Mesendoderm (in vitro differentiated cells): ENCODE results near the gene OR5J2. TPM values are rescaled to one million over a fixed set of nuclear protein-coding genes. Genes with fewer than 3 reads are reported as not detected.
"Not testable (repeated sequence)": the region's sequence is repeated elsewhere in the genome, so short reads cannot be mapped to it uniquely, and the experiment has no call there.

Source experiments
- DNase-seq: peaks from one replicate; pipeline ENCODE4 v3.0.0; 2013
- H2AK5ac ChIP-seq: 2 replicates; pipeline ENCODE4 v1.6.1; 2013; ENCODE audit warnings: low read length, inconsistent platforms
- H2BK120ac ChIP-seq: 2 replicates; pipeline ENCODE4 v1.6.1; 2013; ENCODE audit warnings: low read depth, mild to moderate bottlenecking, low read length, moderate library complexity, mixed read lengths
- H2BK15ac ChIP-seq: replicated peaks from 2 replicates; pipeline ENCODE4 v1.6.1; 2013; ENCODE audit warnings: low read depth, mild to moderate bottlenecking, moderate library complexity
- H2BK5ac ChIP-seq: 2 replicates; pipeline ENCODE4 v1.6.1; 2013; ENCODE audit warnings: low read length, inconsistent platforms
- H3K18ac ChIP-seq: 2 replicates; pipeline ENCODE4 v1.6.1; 2013; ENCODE audit warnings: mild to moderate bottlenecking, low read length, mixed read lengths
- H3K23ac ChIP-seq: one replicate; pipeline ENCODE4 v1.6.1; 2013; ENCODE audit warnings: low read length
- H3K27ac ChIP-seq: 2 replicates; pipeline ENCODE4 v1.5.1; 2013; ENCODE audit warnings: low read depth, mild to moderate bottlenecking, inconsistent platforms, low read length, moderate library complexity
- H3K27me3 ChIP-seq: 2 replicates; pipeline ENCODE4 v1.6.1; 2013; ENCODE audit warnings: low read length, control low read depth, mild to moderate bottlenecking, inconsistent platforms; ENCODE audit not compliant: insufficient read depth, poor library complexity
- H3K36me3 ChIP-seq: 2 replicates; pipeline ENCODE4 v1.6.1; 2013; ENCODE audit warnings: low read length, inconsistent platforms; ENCODE audit not compliant: control insufficient read depth, insufficient read depth
- H3K4ac ChIP-seq: one replicate; pipeline ENCODE4 v1.6.1; 2013; ENCODE audit warnings: low read depth, mild to moderate bottlenecking, low read length, moderate library complexity
- H3K4me1 ChIP-seq: 2 replicates; pipeline ENCODE4 v1.6.1; 2013; ENCODE audit warnings: low read depth, low read length, inconsistent platforms; ENCODE audit not compliant: control insufficient read depth
- H3K4me2 ChIP-seq: 2 replicates; pipeline ENCODE4 v1.6.1; 2013; ENCODE audit warnings: low read length
- H3K4me3 ChIP-seq: 2 replicates; pipeline ENCODE4 v1.5.1; 2013; ENCODE audit warnings: mild to moderate bottlenecking, low read length
- H3K56ac ChIP-seq: one replicate; pipeline ENCODE4 v1.6.1; 2013; ENCODE audit warnings: low read length
- H3K79me1 ChIP-seq: 2 replicates; pipeline ENCODE4 v1.6.1; 2013; ENCODE audit warnings: low read length, inconsistent platforms
- H3K79me2 ChIP-seq: 2 replicates; pipeline ENCODE4 v1.6.1; 2013; ENCODE audit warnings: mild to moderate bottlenecking, low read length; ENCODE audit not compliant: control insufficient read depth, insufficient read depth
- H3K9ac ChIP-seq: 2 replicates; pipeline ENCODE4 v1.6.1; 2013; ENCODE audit warnings: low read length, inconsistent platforms
- H4K5ac ChIP-seq: one replicate; pipeline ENCODE4 v1.6.1; 2013; ENCODE audit warnings: low read length
- H4K8ac ChIP-seq: one replicate; pipeline ENCODE4 v1.6.1; 2013; ENCODE audit warnings: low read depth, mild to moderate bottlenecking, control low read depth, low read length, moderate library complexity
- WGBS: extraction: QIAGEN DNeasy Blood & Tissue Kit; methylation state at CpG from one replicate; pipeline ENCODE4 v1.1.7; 2013; ENCODE audit warnings: low lambda C conversion rate, missing lambda C conversion rate; ENCODE audit not compliant: insufficient coverage; ENCODE audit errors: extremely low coverage; 5-methylcytosine and 5-hydroxymethylcytosine counted together
- polyA plus RNA-seq, 2 experiments: library from polyadenylated mRNA; stranded (reverse); fragments of 200-250 nt; gene quantifications; one replicate each; pipeline ENCODE4 v1.2.3, GENCODE V29; 2013

OR5J2 gene
- polyA plus RNA-seq (2013, experiment 1 of 2) = not detected
- polyA plus RNA-seq (2013, experiment 2 of 2) = not detected

GRCh38 chr11:56176318-56176717 is at the start of gene OR5J2:
Gene OR5J2 (plus strand): TSS chr11:56176618. CDS start chr11:56176618, 0 bp downstream.
- Histone ChIP-seq H3K18ac (no peak within 1 kb of the TSS), H3K56ac (no peak within 1 kb of the TSS), H3K36me3 (no peaks in the 10 kb centered on the region), H4K8ac (no peak within 1 kb of the TSS), H2BK15ac (no peak within 1 kb of the TSS), H3K79me1 (no peaks in the 10 kb centered on the region), H2BK5ac (no peak within 1 kb of the TSS), H3K27ac (no peak within 1 kb of the TSS), H3K4me2 (no peak within 1 kb of the TSS), H3K4me3 (no peak within 1 kb of the TSS), H3K4ac (no peak within 1 kb of the TSS), H3K79me2 (no peaks in the 10 kb centered on the region), H3K27me3 (no peaks in the 10 kb centered on the region), H3K23ac (no peak within 1 kb of the TSS), H2BK120ac (no peak within 1 kb of the TSS), H3K9ac (no peak within 1 kb of the TSS), H3K4me1 (no peaks in the 10 kb centered on the region), H2AK5ac (no peak within 1 kb of the TSS), H4K5ac (no peak within 1 kb of the TSS)
- no CpG with 5 or more reads among the region's 1 CpG for WGBS
- no peak for DNase-seq

- Histone ChIP-seq H4K5ac (no peak within 1 kb of the TSS), H3K4me3 (no peak within 1 kb of the TSS), H3K56ac (no peak within 1 kb of the TSS), H3K9ac (no peak within 1 kb of the TSS), H3K79me1 (no peaks in the 10 kb centered on the region), H2BK15ac (no peak within 1 kb of the TSS), H4K8ac (no peak within 1 kb of the TSS), H3K4me1 (no peaks in the 10 kb centered on the region), H3K27me3 (no peaks in the 10 kb centered on the region), H3K18ac (no peak within 1 kb of the TSS), H2BK5ac (no peak within 1 kb of the TSS), H3K36me3 (no peaks in the 10 kb centered on the region), H3K27ac (no peak within 1 kb of the TSS), H3K23ac (no peak within 1 kb of the TSS), H3K79me2 (no peaks in the 10 kb centered on the region), H3K4me2 (no peak within 1 kb of the TSS), H2BK120ac (no peak within 1 kb of the TSS), H2AK5ac (no peak within 1 kb of the TSS), H3K4ac (no peak within 1 kb of the TSS)
- no peak for DNase-seq
Observed at GRCh38 chr11:56140151-56140661, 36.2 kb upstream of the OR5J2 start, which contains the start of gene OR8J3. Gene OR8J3 (minus strand): TSS chr11:56140201. CDS start chr11:56137718, 2,483 bp downstream.

GRCh38 chr11:56143681-56144080 is 32.7 kb upstream of the OR5J2 start:
- H3K4me3 ChIP-seq, H2BK120ac ChIP-seq, H3K36me3 ChIP-seq, H3K4ac ChIP-seq, H2BK5ac ChIP-seq, H3K79me2 ChIP-seq, H3K79me1 ChIP-seq, H3K23ac ChIP-seq, DNase-seq, H2BK15ac ChIP-seq, H2AK5ac ChIP-seq, H3K9ac ChIP-seq, H3K56ac ChIP-seq, H4K8ac ChIP-seq, H4K5ac ChIP-seq, H3K18ac ChIP-seq, H3K27ac ChIP-seq, H3K27me3 ChIP-seq, H3K4me2 ChIP-seq, H3K4me1 ChIP-seq: not testable (repeated sequence)
- no CpG with 5 or more reads among the region's 30 CpGs for WGBS

GRCh38 chr11:56151376-56151775 is 25.0 kb upstream of the OR5J2 start:
- no CpG with 5 or more reads among the region's 1 CpG for WGBS
- Histone ChIP-seq H3K27ac (no peak overlapping the region), H2BK5ac (no peak overlapping the region), H3K18ac (no peak overlapping the region), H3K4me2 (no peak overlapping the region), H4K5ac (no peak overlapping the region), H3K36me3 (no peaks in the 10 kb centered on the region), H3K4ac (no peak overlapping the region), H2BK15ac (no peak overlapping the region), H3K79me2 (no peaks in the 10 kb centered on the region), H3K56ac (no peak overlapping the region), H3K23ac (no peak overlapping the region), H4K8ac (no peak overlapping the region), H3K9ac (no peak overlapping the region), H2AK5ac (no peak overlapping the region), H3K4me3 (no peak overlapping the region), H3K4me1 (no peaks in the 10 kb centered on the region), H2BK120ac (no peak overlapping the region), H3K27me3 (no peaks in the 10 kb centered on the region), H3K79me1 (no peaks in the 10 kb centered on the region)
- DNase-seq = peak; percentile 2

- H4K5ac ChIP-seq = no peak overlapping the region
- H2BK15ac ChIP-seq = no peak overlapping the region
- H3K79me1 ChIP-seq = no peaks in the 10 kb centered on the region
- H3K18ac ChIP-seq = no peak overlapping the region
- H3K27ac ChIP-seq = no peak overlapping the region
- no peaks in the 10 kb centered on the region for H3K36me3 ChIP-seq
- DNase-seq = no peak
- H3K79me2 ChIP-seq = no peaks in the 10 kb centered on the region
- no peak overlapping the region for H4K8ac ChIP-seq
- H2BK5ac ChIP-seq = no peak overlapping the region
- H3K27me3 ChIP-seq = no peaks in the 10 kb centered on the region
- H3K56ac ChIP-seq = no peak overlapping the region
- H3K9ac ChIP-seq = no peak overlapping the region
- WGBS = no CpG with 5 or more reads among the region's 15 CpGs
- H3K4me2 ChIP-seq = no peak overlapping the region
- H2BK120ac ChIP-seq = no peak overlapping the region
- H3K4me1 ChIP-seq = no peaks in the 10 kb centered on the region
- H2AK5ac ChIP-seq = no peak overlapping the region
- no peak overlapping the region for H3K4me3 ChIP-seq
- no peak overlapping the region for H3K23ac ChIP-seq
- no peak overlapping the region for H3K4ac ChIP-seq
Observed at GRCh38 chr11:56152333-56152732, 24.1 kb upstream of the OR5J2 start.

GRCh38 chr11:56160217-56160616 is 16.2 kb upstream of the OR5J2 start, which contains the start of gene OR8K5:
Gene OR8K5 (minus strand): TSS chr11:56160317. CDS start chr11:56160317, 0 bp downstream.
- Histone ChIP-seq H3K36me3 (no peaks in the 10 kb centered on the region), H2BK5ac (no peak within 1 kb of the TSS), H3K4me1 (no peaks in the 10 kb centered on the region), H3K27me3 (no peaks in the 10 kb centered on the region), H3K9ac (no peak within 1 kb of the TSS), H3K23ac (no peak within 1 kb of the TSS), H3K56ac (no peak within 1 kb of the TSS), H3K79me1 (no peaks in the 10 kb centered on the region), H2AK5ac (no peak within 1 kb of the TSS), H3K79me2 (no peaks in the 10 kb centered on the region), H4K5ac (no peak within 1 kb of the TSS), H3K18ac (no peak within 1 kb of the TSS), H3K27ac (no peak within 1 kb of the TSS), H3K4ac (no peak within 1 kb of the TSS), H3K4me2 (no peak within 1 kb of the TSS), H2BK15ac (no peak within 1 kb of the TSS), H3K4me3 (no peak within 1 kb of the TSS), H2BK120ac (no peak within 1 kb of the TSS), H4K8ac (no peak within 1 kb of the TSS)
- no peak for DNase-seq
- WGBS = no CpG with 5 or more reads among the region's 3 CpGs
